ENCODE data around the gene POU6F2.

DNA sequence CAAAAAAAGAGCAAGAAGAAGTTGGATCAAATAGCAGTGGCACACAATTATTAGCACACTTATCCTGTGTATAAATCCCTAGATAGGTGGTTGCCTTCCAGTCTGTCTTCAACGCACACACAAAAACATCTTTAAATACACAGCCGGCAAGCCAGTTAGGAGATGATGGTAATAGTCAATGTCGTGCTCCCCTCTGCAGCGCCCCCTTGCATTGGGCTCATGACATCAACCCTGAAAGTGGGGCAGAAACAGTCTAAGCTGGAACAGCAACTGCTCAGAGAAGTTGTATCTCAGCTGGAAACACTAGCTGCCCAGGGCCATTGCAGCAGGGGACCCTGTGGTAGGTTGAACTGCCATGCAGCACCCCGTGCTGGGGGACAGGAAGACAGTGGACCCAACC is 409.0 kb downstream of the POU6F2 start:
- TF ChIP-seq, protein P1, sequence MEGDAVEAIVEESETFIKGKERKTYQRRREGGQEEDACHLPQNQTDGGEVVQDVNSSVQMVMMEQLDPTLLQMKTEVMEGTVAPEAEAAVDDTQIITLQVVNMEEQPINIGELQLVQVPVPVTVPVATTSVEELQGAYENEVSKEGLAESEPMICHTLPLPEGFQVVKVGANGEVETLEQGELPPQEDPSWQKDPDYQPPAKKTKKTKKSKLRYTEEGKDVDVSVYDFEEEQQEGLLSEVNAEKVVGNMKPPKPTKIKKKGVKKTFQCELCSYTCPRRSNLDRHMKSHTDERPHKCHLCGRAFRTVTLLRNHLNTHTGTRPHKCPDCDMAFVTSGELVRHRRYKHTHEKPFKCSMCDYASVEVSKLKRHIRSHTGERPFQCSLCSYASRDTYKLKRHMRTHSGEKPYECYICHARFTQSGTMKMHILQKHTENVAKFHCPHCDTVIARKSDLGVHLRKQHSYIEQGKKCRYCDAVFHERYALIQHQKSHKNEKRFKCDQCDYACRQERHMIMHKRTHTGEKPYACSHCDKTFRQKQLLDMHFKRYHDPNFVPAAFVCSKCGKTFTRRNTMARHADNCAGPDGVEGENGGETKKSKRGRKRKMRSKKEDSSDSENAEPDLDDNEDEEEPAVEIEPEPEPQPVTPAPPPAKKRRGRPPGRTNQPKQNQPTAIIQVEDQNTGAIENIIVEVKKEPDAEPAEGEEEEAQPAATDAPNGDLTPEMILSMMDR (IDR thresholded peaks at IDR 0.05), result no peak
- no peak for TF ChIP-seq POLR2A (IDR thresholded peaks at IDR 0.05)
- TF ChIP-seq POLR2AphosphoS5 (IDR thresholded peaks at IDR 0.05), result no peak

Measured in upper lobe of left lung (tissue), 4 donors.